Measurements from ENCODE around the gene ELF1. TPM values are rescaled to one million over a fixed set of nuclear protein-coding genes. Genes with fewer than 3 reads are reported as not detected.
"Not testable (repeated sequence)": the region's sequence is repeated elsewhere in the genome, so short reads cannot be mapped to it uniquely, and the experiment has no call there.

Gene ELF1
- total RNA-seq, 2 donors from 2014 or later = 108 to 123 TPM

- Histone ChIP-seq H3K36me3 (no peaks in the 10 kb centered on the region), H3K4me3 (no peak overlapping the region), H3K4me1 (replicated peaks) (peaks cover 6% of the 10 kb centered on the region), H3K27ac (peak overlapping the region in 1 of 2 donors; percentile 78), H3K9me3 (no peaks in the 10 kb centered on the region), H3K27me3 (replicated peaks; ENCODE audit: insufficient read depth) (no peaks in the 10 kb centered on the region)
- TF ChIP-seq CTCF (IDR thresholded peaks at IDR 0.05) (no peak), POLR2A (IDR thresholded peaks at IDR 0.05) (no peak), POLR2AphosphoS5 (IDR thresholded peaks at IDR 0.05) (no peak)
- no peak for DNase-seq (ENCODE audit: low spot score)
- intact Hi-C loops (cut with DNase I) = no loop called here
Observed at GRCh38 chr13:40980461-40980860, 38.7 kb downstream of the ELF1 start.

- Histone ChIP-seq H3K9me3 (no peaks in the 10 kb centered on the region), H3K27ac (peak overlapping the region in 1 of 2 donors; percentile 15), H3K4me3 (no peak overlapping the region), H3K27me3 (replicated peaks; ENCODE audit: insufficient read depth) (no peaks in the 10 kb centered on the region), H3K4me1 (replicated peaks) (peaks cover 6% of the 10 kb centered on the region), H3K36me3 (no peaks in the 10 kb centered on the region)
- TF ChIP-seq CTCF (IDR thresholded peaks at IDR 0.05) (no peak), POLR2AphosphoS5 (IDR thresholded peaks at IDR 0.05) (no peak), POLR2A (IDR thresholded peaks at IDR 0.05) (no peak)
- DNase-seq (ENCODE audit: low spot score) = no peak
- intact Hi-C loops (cut with DNase I) = no loop called here
- WGBS = 92% methylated on average over 3 of the region's 3 CpGs
Observed at GRCh38 chr13:40979232-40979631, 39.9 kb downstream of the ELF1 start.

- H3K4me1 ChIP-seq (replicated peaks); intact Hi-C loops (cut with DNase I); DNase-seq (ENCODE audit: low spot score); H3K27me3 ChIP-seq (replicated peaks; ENCODE audit: insufficient read depth); H3K9me3 ChIP-seq; H3K4me3 ChIP-seq; H3K36me3 ChIP-seq; H3K27ac ChIP-seq: not testable (repeated sequence)
- 93% methylated on average over 6 of the region's 6 CpGs for WGBS
Observed at GRCh38 chr13:40978109-40978508, 41.0 kb downstream of the ELF1 start.

- Histone ChIP-seq H3K27me3 (replicated peaks; ENCODE audit: insufficient read depth) (no peaks in the 10 kb centered on the region), H3K9me3 (no peaks in the 10 kb centered on the region), H3K4me3 (no peak overlapping the region), H3K27ac (no peak overlapping the region), H3K4me1 (replicated peaks) (peaks cover 10% of the 10 kb centered on the region), H3K36me3 (no peaks in the 10 kb centered on the region)
- TF ChIP-seq POLR2A (IDR thresholded peaks at IDR 0.05) (no peak), POLR2AphosphoS5 (IDR thresholded peaks at IDR 0.05) (no peak), CTCF (IDR thresholded peaks at IDR 0.05) (no peak)
- no peak for DNase-seq (ENCODE audit: low spot score)
- intact Hi-C loops (cut with DNase I) = no loop called here
Observed at GRCh38 chr13:40975441-40975840, 43.7 kb downstream of the ELF1 start.

- peaks cover 10% of the 10 kb centered on the region for H3K4me1 ChIP-seq (replicated peaks)
- peak overlapping the region; percentile 29 to 32 for H3K27ac ChIP-seq
Observed at GRCh38 chr13:40974460-40975407, 44.4 kb downstream of the ELF1 start.

More at GRCh38 chr13:40974460-40975407, 44.4 kb downstream of the ELF1 start:
- H3K27me3 ChIP-seq (replicated peaks; ENCODE audit: insufficient read depth) = no peaks in the 10 kb centered on the region
- TF ChIP-seq POLR2AphosphoS5 (IDR thresholded peaks at IDR 0.05) (peak; percentile 72), POLR2A (IDR thresholded peaks at IDR 0.05) (no peak), CTCF (IDR thresholded peaks at IDR 0.05) (peak in 2 of 4 experiments; percentile 27 to 30)
- no peaks in the 10 kb centered on the region for H3K36me3 ChIP-seq
- intact Hi-C loops (cut with DNase I) = no loop called here
- no peaks in the 10 kb centered on the region for H3K9me3 ChIP-seq
- WGBS = 40% methylated on average over 4 of the region's 4 CpGs
- H3K4me3 ChIP-seq = no peak overlapping the region
- DNase-seq (ENCODE audit: low spot score) = no peak
